K562 (cell line): Measurements from ENCODE around the gene CCL4L2. TPM values are rescaled to one million over a fixed set of nuclear protein-coding genes. Genes with fewer than 3 reads are reported as not detected.
A peak's percentile ranks its signal among the peaks of the same experiment; 100 is the strongest.

Experiments
- ATAC-seq: fragments of 200-7000 bp; cut with Tn5 transposase; 3 replicates; pipeline ENCODE4 v1.9.1; 2020; ENCODE audit warnings: moderate library complexity
- BruUV-seq: library from RNA; stranded (reverse); fragments of 400-500 nt; replicated peaks from 2 replicates; lab custom pipeline; 2021; lab: Mats Ljungman, UMichigan
- CTCF ChIA-PET: fragments of 300-600 bp; formaldehyde crosslinking; extraction: SDS; loops from one replicate; lab custom pipeline; 2021; ENCODE audit warnings: low intra/inter-chr PET ratio; lab: Yijun Ruan, JAX
- POLR2A ChIA-PET: fragments of 300-600, 350-650 bp; sonication (Branson Sonifier 250); formaldehyde crosslinking; extraction: SDS; loops from one replicate; lab custom pipeline; 2021; ENCODE audit warnings: antibody characterized with exemption, inconsistent platforms; lab: Yijun Ruan, JAX
- DNase-seq, 4 experiments: peaks; one replicate each; pipeline versions ENCODE4 v3.0.0 to v3.0.0-alpha.2; 2011 to 2018; ENCODE audit warnings: low spot score in 3 of 4, mixed read lengths in 3 of 4; ENCODE audit errors: extremely low read depth in 1 of 4
- FAIRE-seq: peaks from 2 replicates; lab custom pipeline; 2011; peaks lifted over from hg19 to GRCh38; lab: Jason Lieb, UNC
- H2AFZ ChIP-seq: 2 replicates; pipeline ENCODE4 v1.6.0; 2011; ENCODE audit warnings: low read depth, low read length, control low read depth, inconsistent platforms
- H3K27ac ChIP-seq: fragments of 200-600 bp; 3 replicates; pipeline ENCODE4 v1.8.0; 2011; ENCODE audit warnings: low read depth, mild to moderate bottlenecking, control low read depth, inconsistent platforms, low read length, moderate library complexity, mixed read lengths; ENCODE audit errors: extremely low read depth
- H3K27me3 ChIP-seq, 2 experiments: fragments of 300-600 bp in 1 of 2; 2 replicates in 1 of 2; 3 replicates in 1 of 2; pipeline versions ENCODE4 v1.6.0 to v1.8.0; 2011; ENCODE audit warnings: inconsistent platforms in 2 of 2, low read length in 2 of 2, mild to moderate bottlenecking in 1 of 2, mixed read lengths in 1 of 2, moderate library complexity in 1 of 2; ENCODE audit not compliant: control insufficient read depth in 2 of 2, insufficient read depth in 2 of 2
- H3K36me3 ChIP-seq: fragments of 300-600 bp; 3 replicates; pipeline ENCODE4 v1.8.0; 2011; ENCODE audit warnings: mild to moderate bottlenecking, low read length, inconsistent platforms; ENCODE audit not compliant: control insufficient read depth, insufficient read depth
- H3K4me1 ChIP-seq, 2 experiments: fragments of 200-600 bp in 1 of 2; replicated peaks in 1 of 2; 2 replicates in 1 of 2; 3 replicates in 1 of 2; pipeline versions ENCODE4 v1.5.1 to v1.8.0; 2011; ENCODE audit warnings: inconsistent platforms in 2 of 2, low read length in 2 of 2, mild to moderate bottlenecking in 1 of 2, mixed read lengths in 1 of 2, moderate library complexity in 1 of 2; ENCODE audit not compliant: control insufficient read depth in 2 of 2, insufficient read depth in 2 of 2
- H3K4me2 ChIP-seq: 2 replicates; pipeline ENCODE4 v1.6.1; 2011; ENCODE audit warnings: low read length, control low read depth, inconsistent platforms, mixed read lengths; ENCODE audit not compliant: insufficient read depth
- H3K4me3 ChIP-seq: fragments of 200-600 bp; sonication (generic), shearing (Covaris generic); 2 replicates; pipeline ENCODE4 v1.5.1; 2016; ENCODE audit warnings: control low read depth, inconsistent platforms
- H3K79me2 ChIP-seq: fragments of 200-600 bp; 3 replicates; pipeline ENCODE4 v1.8.0; 2011; ENCODE audit warnings: low read length, inconsistent platforms; ENCODE audit not compliant: control insufficient read depth, insufficient read depth
- H3K9ac ChIP-seq, 2 experiments: 2 replicates each; pipeline versions ENCODE4 v1.6.0 to v1.6.1; 2011; ENCODE audit warnings: low read depth in 2 of 2, low read length in 2 of 2, control low read depth in 1 of 2, inconsistent platforms in 1 of 2, mild to moderate bottlenecking in 1 of 2, mixed read lengths in 1 of 2; ENCODE audit not compliant: insufficient read depth in 1 of 2
- H3K9me1 ChIP-seq: one replicate; pipeline ENCODE4 v1.6.0; 2011; ENCODE audit warnings: inconsistent platforms, mild to moderate bottlenecking, low read length, moderate library complexity; ENCODE audit not compliant: control insufficient read depth, insufficient read depth
- H3K9me3 ChIP-seq: replicated peaks from 2 replicates; pipeline ENCODE4 v1.5.1; 2011; ENCODE audit warnings: low read depth, low read length, inconsistent platforms; ENCODE audit not compliant: control insufficient read depth, insufficient read depth
- H4K20me1 ChIP-seq: replicated peaks from 2 replicates; pipeline ENCODE4 v1.6.1; 2011; ENCODE audit warnings: low read length, inconsistent platforms, mixed read lengths; ENCODE audit not compliant: control insufficient read depth, insufficient read depth
- CHD7 ChIP-seq: fragments of 200-600 bp; sonication (generic); IDR thresholded peaks from one replicate; pipeline ENCODE4 v1.6.1; 2012; ENCODE audit warnings: mild to moderate bottlenecking, low read depth, low read length, inconsistent platforms
- EP400 ChIP-seq: fragments of 450-650 bp; IDR thresholded peaks from 2 replicates; pipeline ENCODE4 v1.6.1; 2017; ENCODE audit warnings: antibody characterized with exemption, mild to moderate bottlenecking, moderate library complexity
- KLF1 ChIP-seq: fragments of 450-650 bp; IDR thresholded peaks from 2 replicates; pipeline ENCODE4 v1.6.1; 2016; ENCODE audit warnings: missing genetic modification characterization, missing compliant biosample characterization
- MYBL2 ChIP-seq, 2 experiments: fragments of 450-650 bp in 1 of 2; sonication (generic) in 1 of 2; formaldehyde crosslinking in 1 of 2; IDR thresholded peaks; 2 replicates each; pipeline versions ENCODE4 v1.6.1 to v1.8.1; 2017 to 2022; ENCODE audit warnings: borderline replicate concordance in 1 of 2, inconsistent platforms in 1 of 2, low read depth in 1 of 2, mild to moderate bottlenecking in 1 of 2, missing genetic modification reagents in 1 of 2, moderate library complexity in 1 of 2
- PCBP2 ChIP-seq: fragments of 200-400 bp; formaldehyde crosslinking; IDR thresholded peaks from 2 replicates; pipeline ENCODE4 v1.6.1; 2018; ENCODE audit warnings: low read length, low read depth, mild to moderate bottlenecking, moderate library complexity; ENCODE audit not compliant: poor library complexity, severe bottlenecking
- ZFX ChIP-seq: sonication (generic); formaldehyde crosslinking; IDR thresholded peaks from 2 replicates; pipeline ENCODE4 v1.8.0; 2022; ENCODE audit warnings: mild to moderate bottlenecking, missing genetic modification reagents, moderate library complexity
- ZNF644 ChIP-seq: fragments of 200-800 bp; sonication (Bioruptor generic); IDR thresholded peaks from 2 replicates; pipeline ENCODE4 v1.6.1; 2016; ENCODE audit warnings: low read depth, missing genetic modification characterization, missing compliant biosample characterization
- ZNF778 ChIP-seq: fragments of 450-650 bp; formaldehyde crosslinking; IDR thresholded peaks from 2 replicates; pipeline ENCODE4 v1.4.0; 2020; ENCODE audit warnings: mild to moderate bottlenecking, moderate library complexity
- WGBS: fragments of 100-300 bp; shearing (Covaris generic); methylation state at CpG from one replicate; pipeline ENCODE4 v1.1.6; 2016; ENCODE audit warnings: low coverage, mixed read lengths; ENCODE audit not compliant: insufficient coverage; ENCODE audit errors: missing lambda C conversion rate; 5-methylcytosine and 5-hydroxymethylcytosine counted together
- in situ Hi-C: fragments of 300-500 bp; cut with MboI; formaldehyde crosslinking; loops from 4 replicates; pipeline ENCODE4 v1.15.0; 2018; ENCODE audit warnings: inconsistent platforms, mixed read lengths
- intact Hi-C: fragments of 100-400 bp; cut with micrococcal nuclease; formaldehyde crosslinking; loops from 2 replicates; pipeline ENCODE4 v1.14.2; 2022
- polyA plus RNA-seq, 8 experiments: library from polyadenylated mRNA; depleted of rRNA in 4 of 8; stranded (reverse) in 5 of 8; unstranded in 3 of 8; fragments of >200 nt; fragmentation: Nextera tagmentation in 2 of 8; fragmentation: Illumina TruSeq in 1 of 8; extraction: Ambion mirVana in 2 of 8; extraction: Trizol in 1 of 8; gene quantifications; 2 replicates each; pipeline versions ENCODE4 v1.2.1 to v1.2.3, GENCODE V29; 2011 to 2014; ENCODE audit warnings: inconsistent platforms in 1 of 8, missing spikeins in 1 of 8
- total RNA-seq, 7 experiments: library from RNA; depleted of rRNA in 6 of 7; stranded (reverse); fragments of >200 nt in 6 of 7; fragmentation: Illumina TruSeq in 2 of 7; extraction: Trizol in 2 of 7; gene quantifications; 2 replicates each; pipeline versions ENCODE4 v1.2.1 to v1.2.3, GENCODE V29; 2011 to 2021; ENCODE audit warnings: low replicate concordance in 1 of 7

CCL4L2 gene
- total and polyA plus RNA-seq, 9 of the 15 experiments (the other 6 are each of a cell fraction or from before 2014, with no cell fraction given) = 0.11 to 0.51 (median 0.38) TPM; not detected in 6

GRCh38 chr17:36183001-36183971, 27.6 kb upstream of the CCL4L2 start:
- Histone ChIP-seq H3K4me1 (peaks cover 0 to 14% of the 10 kb centered on the region in 2 experiments; a peak in 2 of 5 replicates), H3K4me3 (no peak overlapping the region), H3K79me2 (no peaks in the 10 kb centered on the region), H3K27me3 (peaks cover 7 to 41% of the 10 kb centered on the region in 2 experiments; a peak in 4 of 5 replicates), H2AFZ (no peak overlapping the region), H4K20me1 (peaks cover 7% of the 10 kb centered on the region; the same call in 1 of the 2 replicates), H3K4me2 (no peak overlapping the region), H3K36me3 (no peaks in the 10 kb centered on the region), H3K9me3 (no peaks in the 10 kb centered on the region), H3K9me1 (no peaks in the 10 kb centered on the region), H3K27ac (no peak overlapping the region), H3K9ac (no peak overlapping the region)
- peak; percentile 23 to 33 (median 28) for DNase-seq
- CTCF ChIA-PET = no interaction called here
- WGBS = 5% methylated on average over 59 of the region's 76 CpGs
- ATAC-seq = peak; percentile 56; the same call in 2 of the 3 replicates
- FAIRE-seq = no peak
- POLR2A ChIA-PET = interaction anchor here (0.5 to 0.9 kb wide), 2 partner anchors 10 to 114 kb away, joined by 3 read pairs; no protein-coding TSS in a partner anchor
- intact Hi-C loops = no loop called here
- BruUV-seq = no TSS peak
- in situ Hi-C loops = no loop called here
- TF ChIP-seq EP400 (no peak), ZNF644 (tag) (no peak), ZNF778 (CRISPR knock-in tag) (no peak), PCBP2 (no peak), CHD7 (no peak), ZFX (CRISPR knock-in tag) (no peak), MYBL2 (IDR thresholded peaks at IDR 0.05; ENCODE audit: low read depth) (no peak), MYBL2 (CRISPR knock-in tag; IDR thresholded peaks at IDR 0.05; ENCODE audit: borderline replicate concordance) (no peak), KLF1 (no peak)
